ENCODE results near the gene CDK18.

The CDK18 gene

DNA sequence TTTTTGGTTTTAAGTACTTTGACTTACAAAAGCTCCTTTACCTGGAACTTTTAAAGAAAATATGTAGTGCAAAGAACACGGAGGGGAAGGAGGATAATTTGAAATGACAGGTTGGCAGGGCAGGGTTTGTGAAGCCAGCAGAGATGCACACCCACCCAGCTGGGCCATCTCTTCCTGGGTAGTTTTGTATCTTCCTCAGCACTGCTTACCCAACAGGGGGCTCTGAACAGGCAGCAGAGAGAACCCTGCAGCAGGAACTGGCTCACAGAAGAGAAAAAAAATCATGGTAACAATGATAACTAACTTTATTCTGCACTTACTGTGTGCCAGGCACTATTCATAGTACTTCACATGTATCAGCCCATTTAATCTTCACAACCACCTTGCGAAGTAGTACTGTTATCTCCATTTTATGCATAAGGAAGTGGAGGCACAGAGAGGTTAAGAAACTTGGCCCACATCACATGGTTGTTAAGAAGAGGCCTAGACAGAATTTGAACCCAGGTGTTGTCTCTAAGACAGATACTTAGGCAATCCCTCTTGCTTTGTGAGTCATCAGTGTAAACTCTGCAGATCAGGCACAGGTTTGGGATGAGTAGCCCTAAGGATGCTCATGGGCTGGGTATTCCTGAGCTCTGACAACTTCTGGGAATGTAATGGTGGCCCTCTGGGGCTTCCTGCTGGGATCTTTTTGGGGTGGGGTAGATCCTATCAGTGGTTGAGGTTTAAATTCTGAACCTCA lies 66.5 kb downstream of the CDK18 start:
- no peak for DNase-seq (ENCODE audit: low read depth in 2 of 2)

GRCh38 chr1:205571747-205572146 lies 67.3 kb downstream of the CDK18 start:
- DNase-seq (ENCODE audit: low read depth in 2 of 2): no peak

GRCh38 chr1:205572421-205572820 lies 68.0 kb downstream of the CDK18 start:
- no peak for DNase-seq (ENCODE audit: low read depth in 2 of 2)

GRCh38 chr1:205575294-205575885 lies 70.9 kb downstream of the CDK18 start:
- DNase-seq (ENCODE audit: low read depth in 2 of 2): no peak

GRCh38 chr1:205576011-205576410 lies 71.5 kb downstream of the CDK18 start:
- no peak for DNase-seq (ENCODE audit: low read depth in 2 of 2)

DNA sequence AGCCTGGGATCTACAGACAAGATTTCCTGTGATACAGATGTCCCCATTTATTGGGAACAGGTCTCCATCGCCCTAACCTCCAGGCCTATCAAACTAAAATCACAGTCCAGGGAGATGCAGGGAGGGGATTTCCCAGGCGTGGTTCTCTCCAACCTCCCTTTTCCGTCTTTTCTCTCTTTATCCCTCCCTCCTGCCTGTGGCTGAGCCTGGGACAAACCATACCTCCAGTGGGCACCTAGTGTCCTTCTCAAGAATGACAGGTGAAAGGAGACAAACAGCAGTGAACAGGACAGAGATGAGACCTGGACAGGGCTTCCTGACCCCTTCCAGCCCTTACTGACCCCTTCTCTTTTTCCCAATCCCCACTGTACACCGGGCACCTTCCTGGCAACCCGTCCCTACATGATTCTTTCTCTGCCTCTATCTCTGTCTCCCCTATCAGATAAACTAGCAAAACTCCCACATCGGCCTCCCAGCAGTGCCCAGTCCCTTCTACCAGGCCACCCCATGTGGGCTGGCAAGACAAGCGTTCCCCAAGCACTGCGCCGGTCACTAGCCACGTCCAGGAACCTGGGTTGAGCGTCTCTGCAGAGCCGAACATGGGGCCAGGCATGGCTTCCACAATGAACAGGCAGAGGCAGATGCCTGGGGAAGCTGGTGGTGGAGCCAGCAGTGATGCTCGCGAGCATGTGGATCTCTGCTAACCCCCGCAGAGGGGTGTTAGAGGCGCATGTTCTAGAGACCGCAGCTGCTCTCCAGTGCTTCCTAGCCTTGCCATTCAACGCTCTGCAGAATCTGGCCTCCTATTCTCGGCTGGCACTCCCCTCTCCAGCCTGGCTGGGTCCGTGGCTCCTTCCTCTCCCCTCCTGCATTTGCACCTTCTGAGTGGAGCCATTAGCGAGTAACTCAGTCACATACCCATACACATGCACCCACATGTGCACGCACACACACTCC lies 72.6 kb downstream of the CDK18 start:
- DNase-seq (ENCODE audit: low read depth in 2 of 2): no peak

GRCh38 chr1:205577874-205578658 lies 73.6 kb downstream of the CDK18 start:
- DNase-seq (ENCODE audit: low read depth in 2 of 2): no peak

DNA sequence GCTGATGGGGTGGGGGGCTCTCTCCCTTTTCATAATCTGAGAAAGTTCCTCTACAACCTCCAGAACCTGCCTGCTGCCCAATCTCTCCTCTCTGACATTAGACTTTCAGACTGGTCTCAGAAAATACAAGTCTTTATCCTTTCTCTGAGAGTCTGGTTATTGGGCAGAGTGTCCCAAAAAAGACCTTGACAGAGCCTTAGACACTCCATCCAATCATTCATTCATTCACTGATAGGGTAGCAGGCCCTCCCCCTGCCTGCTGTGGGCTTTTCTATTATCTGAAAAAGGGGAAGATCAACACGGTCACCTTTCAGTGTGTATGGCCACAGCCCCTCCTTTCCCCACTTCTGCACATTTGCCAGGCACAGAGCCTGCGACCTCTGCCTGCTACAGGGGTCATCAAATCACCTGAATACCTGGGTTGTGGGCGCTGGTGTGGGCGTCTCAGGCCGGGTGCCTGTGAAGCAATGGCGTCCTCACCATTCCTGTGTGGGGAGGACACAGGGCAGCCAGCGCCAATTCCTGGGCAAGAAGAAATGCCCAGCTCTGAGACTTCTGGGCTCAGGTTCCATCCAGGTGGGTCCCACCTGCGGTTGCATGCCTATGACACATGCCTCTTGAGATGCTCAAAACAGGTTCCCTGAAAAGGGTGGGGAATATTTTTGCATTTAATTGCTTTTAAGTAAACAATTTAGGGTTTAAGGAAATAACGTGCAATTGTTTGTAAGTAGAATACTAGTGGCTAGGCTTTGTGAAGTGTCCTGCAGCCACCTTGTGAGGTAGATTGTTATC lies 74.5 kb downstream of the CDK18 start:
- no peak for DNase-seq (ENCODE audit: low read depth in 2 of 2)

GRCh38 chr1:205579711-205580110 lies 75.2 kb downstream of the CDK18 start:
- DNase-seq (ENCODE audit: low read depth in 2 of 2): no peak

- DNase-seq (ENCODE audit: low read depth in 2 of 2): no peak
These were observed 75.9 kb downstream of the CDK18 start for GRCh38 chr1:205580140-205580922.

GRCh38 chr1:205580923-205581180 lies 76.4 kb downstream of the CDK18 start:
- no peak for DNase-seq (ENCODE audit: low read depth in 2 of 2)

DNA sequence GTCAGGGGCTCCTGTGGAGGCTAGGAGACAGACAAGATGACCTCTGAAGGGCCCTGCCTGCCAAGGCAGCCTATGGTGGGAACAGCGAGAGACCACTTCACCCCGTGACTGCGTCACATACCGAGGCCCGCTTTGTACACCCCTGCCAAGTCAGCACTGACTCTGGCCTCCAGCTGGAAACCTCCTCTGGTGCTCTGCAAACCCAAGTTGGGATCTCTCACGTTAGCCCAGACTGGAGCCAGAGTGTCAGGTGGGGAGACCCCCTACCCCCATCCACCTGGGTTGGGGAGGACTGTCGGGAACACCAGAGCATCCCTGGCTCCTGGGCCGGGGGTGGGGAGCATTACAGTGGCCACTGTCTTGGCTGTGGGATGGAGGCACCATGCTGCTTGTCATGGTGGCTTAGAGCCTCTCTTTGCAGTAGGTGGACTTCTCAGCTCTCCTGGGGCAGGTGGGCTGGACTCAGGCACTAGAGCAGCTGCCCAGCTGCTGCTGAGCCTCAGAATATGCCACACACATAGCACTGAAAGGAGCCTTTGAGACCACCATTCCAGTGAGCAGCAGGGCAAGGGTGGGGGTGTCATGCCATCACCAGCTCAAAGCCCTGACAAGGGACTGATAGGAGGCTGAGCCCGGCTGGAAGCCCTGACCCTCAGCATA lies 77.0 kb downstream of the CDK18 start:
- DNase-seq (ENCODE audit: low read depth in 2 of 2): no peak

- DNase-seq (ENCODE audit: low read depth in 2 of 2): no peak
These were observed 77.6 kb downstream of the CDK18 start for GRCh38 chr1:205582046-205582445.

Data from stimulated activated CD8-positive, alpha-beta memory T cell treated with anti-CD3 and anti-CD28 coated beads, Interleukin-2, amount 100 ng/mL, for 1 hour (primary cell).